Transverse colon (tissue), 4 donors: ENCODE data around the gene TBC1D7. TPM values are rescaled to one million over a fixed set of nuclear protein-coding genes. Genes with fewer than 3 reads are reported as not detected.

ENCODE experiments used
- DNase-seq: peaks from one replicate; pipeline ENCODE4 v3.0.0-alpha.2; 2019
- H3K27ac ChIP-seq, 4 donors: fragments of 200-600 bp; sonication (generic); 2 replicates each; pipeline ENCODE4 v1.5.1; 2016 to 2018; ENCODE audit warnings: inconsistent platforms in 4 of 4
- H3K27me3 ChIP-seq: fragments of 200-600 bp; sonication (generic); 2 replicates; pipeline ENCODE4 v1.5.1; 2017; ENCODE audit warnings: inconsistent platforms
- H3K36me3 ChIP-seq, 4 donors: fragments of 200-600 bp; sonication (generic); 2 replicates each; pipeline ENCODE4 v1.5.1; 2017 to 2019; ENCODE audit warnings: inconsistent platforms in 4 of 4
- H3K4me1 ChIP-seq, 4 donors: fragments of 200-600 bp; sonication (generic); 2 replicates each; pipeline ENCODE4 v1.5.1; 2017 to 2020; ENCODE audit warnings: inconsistent platforms in 4 of 4
- H3K4me3 ChIP-seq, 4 donors: fragments of 200-600 bp; sonication (generic); 1 replicate in 1 of 4; 2 replicates in 3 of 4; pipeline versions ENCODE4 v1.5.1 to v1.6.1; 2017 to 2019; ENCODE audit warnings: inconsistent platforms in 4 of 4
- H3K9me3 ChIP-seq, 2 donors: fragments of 200-600 bp; sonication (generic); 2 replicates each; pipeline ENCODE4 v1.5.1; 2017 to 2019; ENCODE audit warnings: inconsistent platforms in 2 of 2
- EP300 ChIP-seq: sonication (generic); formaldehyde crosslinking; IDR thresholded peaks from one replicate; pipeline ENCODE4 v1.6.1; 2017; ENCODE audit warnings: antibody characterized with exemption, low read depth
- POLR2A ChIP-seq: fragments of 450-650 bp; IDR thresholded peaks from one replicate; pipeline ENCODE4 v1.6.1; 2016; ENCODE audit warnings: antibody characterized with exemption, mild to moderate bottlenecking, moderate library complexity
- POLR2AphosphoS5 ChIP-seq, 3 donors: sonication (generic); formaldehyde crosslinking; IDR thresholded peaks; one replicate each; pipeline ENCODE4 v1.6.1; 2016; ENCODE audit warnings: antibody characterized with exemption in 3 of 3
- WGBS, 2 donors: methylation state at CpG; one replicate each; pipeline ENCODE4 v1.1.5; 2018; ENCODE audit warnings: low coverage in 1 of 2; 5-methylcytosine and 5-hydroxymethylcytosine counted together
- in situ Hi-C, 4 donors: fragments of 200-750 bp; cut with MboI; loops; one replicate each; pipeline versions ENCODE4 v1.15.0 to v1.15.1; 2017; ENCODE audit warnings: low sequenced_read_pairs in 3 of 4, low pct_ligation_motif_present in 1 of 4, low pct_unique_long_range_greater_than_20kb in 1 of 4
- intact Hi-C: fragments of 100-400 bp; cut with DNase I; formaldehyde crosslinking; loops from one replicate; pipeline ENCODE4 v1.15.1; 2023; ENCODE audit warnings: low total_unique reads
- total RNA-seq, 4 donors: library from RNA; depleted of rRNA; stranded (reverse); fragments of >200 nt; gene quantifications; one replicate each; pipeline ENCODE4 v1.1.0, GENCODE V29; 2016
- TF ChIP-seq, protein P1 (sequence below), 5 experiments: fragments of 200-600 bp in 3 of 5; fragments of 450-650 bp in 2 of 5; sonication (generic) in 3 of 5; IDR thresholded peaks; 1 replicate in 2 of 5; 2 replicates in 3 of 5; pipeline ENCODE4 v1.5.1; 2016 to 2017; ENCODE audit warnings: antibody characterized with exemption in 5 of 5, inconsistent platforms in 3 of 5, mild to moderate bottlenecking in 2 of 5, moderate library complexity in 1 of 5

The TBC1D7 gene
- total RNA-seq, 4 donors from 2014 or later: 10.5 to 39.8 (median 15.0) TPM

DNA sequence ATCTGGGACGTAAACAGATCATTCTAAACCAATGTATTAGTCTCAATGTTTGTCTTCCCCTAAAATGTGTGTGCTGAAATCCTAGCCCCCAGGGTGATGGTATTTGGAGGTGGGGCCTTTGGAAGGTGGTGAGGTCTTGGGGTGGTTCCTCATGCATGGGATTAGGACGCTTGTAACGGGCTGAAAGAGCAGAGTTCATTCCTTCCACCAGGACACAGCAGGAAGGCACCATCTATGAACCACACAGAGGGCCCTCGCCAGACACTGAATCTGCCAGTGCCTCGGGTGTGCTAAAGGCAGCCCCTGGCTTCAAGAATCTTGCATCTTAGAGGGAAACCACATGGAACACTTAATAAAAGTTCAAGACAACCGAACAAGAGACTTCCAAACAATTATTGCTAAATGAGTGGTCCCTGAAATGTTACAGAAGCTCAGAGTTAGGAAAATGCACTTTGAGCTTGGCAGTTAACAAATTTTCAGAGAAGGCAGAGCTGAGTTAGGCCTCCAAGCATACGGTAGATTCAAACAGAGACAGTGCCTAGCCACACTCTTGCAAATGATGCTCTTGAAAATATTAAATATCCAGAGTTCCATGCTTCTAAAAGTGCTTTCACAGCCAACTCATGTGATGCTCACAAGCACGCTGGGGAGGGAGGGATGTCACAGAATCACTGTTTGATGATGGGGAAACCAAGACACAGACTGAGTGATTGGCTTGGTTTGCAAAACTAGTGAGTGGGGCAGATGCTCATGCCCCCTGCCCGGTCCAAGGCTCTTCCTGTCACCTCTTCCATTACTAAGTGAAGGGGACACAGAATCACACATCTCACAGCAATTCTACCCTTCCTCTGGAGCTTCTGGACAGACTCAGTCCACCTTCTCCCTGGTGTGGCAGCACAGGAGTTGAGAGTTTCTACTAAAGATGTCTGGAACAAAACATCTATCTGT is 27.4 kb downstream of the TBC1D7 start:
- intact Hi-C loops (no loop called here), in situ Hi-C loops (no loop called here)
- Histone ChIP-seq H3K27me3 (no peaks in the 10 kb centered on the region), H3K4me1 (peaks cover 16 to 29% (median 24%) of the 10 kb centered on the region in 4 donors), H3K27ac (no peak overlapping the region), H3K9me3 (no peaks in the 10 kb centered on the region), H3K4me3 (no peak overlapping the region), H3K36me3 (no peaks in the 10 kb centered on the region)
- no peak for TF ChIP-seq POLR2A
- TF ChIP-seq, protein P1, sequence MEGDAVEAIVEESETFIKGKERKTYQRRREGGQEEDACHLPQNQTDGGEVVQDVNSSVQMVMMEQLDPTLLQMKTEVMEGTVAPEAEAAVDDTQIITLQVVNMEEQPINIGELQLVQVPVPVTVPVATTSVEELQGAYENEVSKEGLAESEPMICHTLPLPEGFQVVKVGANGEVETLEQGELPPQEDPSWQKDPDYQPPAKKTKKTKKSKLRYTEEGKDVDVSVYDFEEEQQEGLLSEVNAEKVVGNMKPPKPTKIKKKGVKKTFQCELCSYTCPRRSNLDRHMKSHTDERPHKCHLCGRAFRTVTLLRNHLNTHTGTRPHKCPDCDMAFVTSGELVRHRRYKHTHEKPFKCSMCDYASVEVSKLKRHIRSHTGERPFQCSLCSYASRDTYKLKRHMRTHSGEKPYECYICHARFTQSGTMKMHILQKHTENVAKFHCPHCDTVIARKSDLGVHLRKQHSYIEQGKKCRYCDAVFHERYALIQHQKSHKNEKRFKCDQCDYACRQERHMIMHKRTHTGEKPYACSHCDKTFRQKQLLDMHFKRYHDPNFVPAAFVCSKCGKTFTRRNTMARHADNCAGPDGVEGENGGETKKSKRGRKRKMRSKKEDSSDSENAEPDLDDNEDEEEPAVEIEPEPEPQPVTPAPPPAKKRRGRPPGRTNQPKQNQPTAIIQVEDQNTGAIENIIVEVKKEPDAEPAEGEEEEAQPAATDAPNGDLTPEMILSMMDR (IDR thresholded peaks at IDR 0.05): no peak
- no peak for TF ChIP-seq EP300
- no peak for TF ChIP-seq POLR2AphosphoS5 (IDR thresholded peaks at IDR 0.05)
- 88% methylated on average over 6 to 9 of the region's 9 CpGs for WGBS, 2 donors
- no peak for DNase-seq

DNA sequence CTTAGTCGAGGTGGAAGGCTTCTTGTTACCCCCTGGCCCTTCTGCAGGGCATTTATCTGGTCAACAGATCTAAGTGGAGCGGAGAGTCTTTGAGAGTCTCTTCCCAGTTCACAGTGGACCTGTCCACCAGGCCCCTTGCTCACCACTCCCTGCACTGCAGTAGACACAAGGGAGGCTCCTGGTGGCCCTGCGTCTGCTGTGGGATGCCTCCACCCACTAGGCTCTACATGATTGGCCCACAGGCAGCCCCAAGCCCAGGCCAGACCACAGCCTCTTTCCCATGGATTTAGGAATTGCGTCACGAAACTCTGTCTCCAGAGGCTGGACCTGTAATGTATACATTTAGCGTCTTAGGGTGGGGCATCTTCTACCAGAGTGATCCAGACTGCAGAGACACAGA is 28.4 kb downstream of the TBC1D7 start:
- Histone ChIP-seq H3K36me3 (peaks cover 0 to under 1% (median 0%) of the 10 kb centered on the region in 4 donors), H3K27ac (no peak overlapping the region), H3K4me3 (no peak overlapping the region), H3K27me3 (no peaks in the 10 kb centered on the region), H3K9me3 (no peaks in the 10 kb centered on the region), H3K4me1 (peaks cover 16 to 29% (median 24%) of the 10 kb centered on the region in 4 donors)
- 65 to 94% methylated on average over 2 to 6 of the region's 6 CpGs for WGBS, 2 donors
- no peak for TF ChIP-seq EP300
- no peak for TF ChIP-seq POLR2A
- TF ChIP-seq, protein P1 (IDR thresholded peaks at IDR 0.05): no peak
- no peak for TF ChIP-seq POLR2AphosphoS5 (IDR thresholded peaks at IDR 0.05)
- in situ Hi-C loops (no loop called here), intact Hi-C loops (no loop called here)
- DNase-seq: no peak

- Histone ChIP-seq H3K4me1 (peaks cover 15 to 25% (median 22%) of the 10 kb centered on the region in 4 donors), H3K4me3 (no peak overlapping the region), H3K9me3 (no peaks in the 10 kb centered on the region), H3K27ac (no peak overlapping the region), H3K27me3 (no peaks in the 10 kb centered on the region), H3K36me3 (peaks cover 0 to 6% (median 0%) of the 10 kb centered on the region in 4 donors)
- TF ChIP-seq EP300 (no peak), POLR2AphosphoS5 (IDR thresholded peaks at IDR 0.05) (no peak), POLR2A (no peak)
- TF ChIP-seq, protein P1 (IDR thresholded peaks at IDR 0.05): no peak
- DNase-seq: no peak
- intact Hi-C loops (no loop called here), in situ Hi-C loops (no loop called here)
- 91 to 100% methylated on average over 7 to 11 of the region's 11 CpGs for WGBS, 2 donors
Measured at GRCh38 chr6:13299403-13299821, 28.9 kb downstream of the TBC1D7 start.

GRCh38 chr6:13298446-13298845 is 29.9 kb downstream of the TBC1D7 start:
- Histone ChIP-seq H3K9me3 (no peaks in the 10 kb centered on the region), H3K27me3 (no peaks in the 10 kb centered on the region), H3K27ac (no peak overlapping the region), H3K4me3 (no peak overlapping the region), H3K4me1 (peaks cover 5 to 15% (median 13%) of the 10 kb centered on the region in 4 donors), H3K36me3 (peaks cover 0 to 9% (median 2%) of the 10 kb centered on the region in 4 donors)
- in situ Hi-C loops: no loop called here
- 71 to 77% methylated on average over 2 to 3 of the region's 3 CpGs for WGBS, 2 donors
- intact Hi-C loops: no loop called here
- DNase-seq: no peak
- TF ChIP-seq POLR2A (no peak), POLR2AphosphoS5 (IDR thresholded peaks at IDR 0.05) (no peak), EP300 (no peak)
- TF ChIP-seq, protein P1 (IDR thresholded peaks at IDR 0.05): no peak
